Spinal cord (tissue), 10 donors: ENCODE results near the gene CWC27. TPM values are rescaled to one million over a fixed set of nuclear protein-coding genes. Genes with fewer than 3 reads are reported as not detected.

Experiments used
- DNase-seq, 6 donors: peaks; one replicate each; pipeline versions ENCODE4 v3.0.0 to v3.0.0-alpha.2; 2013 to 2015; ENCODE audit warnings: low spot score in 6 of 6, low read depth in 4 of 6
- H3K27ac ChIP-seq: one replicate; pipeline ENCODE4 v1.5.1; 2013; ENCODE audit warnings: low read depth, low read length, control low read depth
- H3K27me3 ChIP-seq: one replicate; pipeline ENCODE4 v1.6.1; 2013; ENCODE audit warnings: low read length; ENCODE audit not compliant: control insufficient read depth, insufficient read depth
- H3K36me3 ChIP-seq: one replicate; pipeline ENCODE4 v1.6.1; 2013; ENCODE audit warnings: low read length; ENCODE audit not compliant: control insufficient read depth, insufficient read depth
- H3K4me1 ChIP-seq: one replicate; pipeline ENCODE4 v1.6.1; 2013; ENCODE audit warnings: low read length; ENCODE audit not compliant: control insufficient read depth, insufficient read depth
- H3K4me3 ChIP-seq: one replicate; pipeline ENCODE4 v1.5.1; 2013; ENCODE audit warnings: low read depth, low read length, control low read depth
- H3K9me3 ChIP-seq: one replicate; pipeline ENCODE4 v1.6.1; 2013; ENCODE audit warnings: low read length; ENCODE audit not compliant: control insufficient read depth, insufficient read depth
- WGBS: methylation state at CpG from one replicate; pipeline ENCODE4 v1.1.5; 2013; ENCODE audit warnings: missing lambda C conversion rate; ENCODE audit not compliant: insufficient coverage; 5-methylcytosine and 5-hydroxymethylcytosine counted together
- polyA plus RNA-seq, 2 donors: library from polyadenylated mRNA; unstranded; fragments of 120-200 nt; gene quantifications; one replicate each; pipeline ENCODE4 v1.2.1, GENCODE V29; 2013; ENCODE audit not compliant: insufficient read length in 2 of 2
- total RNA-seq, 2 donors: library from RNA; depleted of rRNA in 1 of 2; stranded (reverse); fragments of 120-200 nt in 1 of 2; fragments of >200 nt in 1 of 2; gene quantifications; one replicate each; pipeline versions ENCODE4 v1.2.3 to v1.2.4, GENCODE V29; 2013 to 2014
- donor health status: healthy.

Gene CWC27
- total and polyA plus RNA-seq, 4 donors = 18.5 to 30.3 (median 22.0) TPM

DNA sequence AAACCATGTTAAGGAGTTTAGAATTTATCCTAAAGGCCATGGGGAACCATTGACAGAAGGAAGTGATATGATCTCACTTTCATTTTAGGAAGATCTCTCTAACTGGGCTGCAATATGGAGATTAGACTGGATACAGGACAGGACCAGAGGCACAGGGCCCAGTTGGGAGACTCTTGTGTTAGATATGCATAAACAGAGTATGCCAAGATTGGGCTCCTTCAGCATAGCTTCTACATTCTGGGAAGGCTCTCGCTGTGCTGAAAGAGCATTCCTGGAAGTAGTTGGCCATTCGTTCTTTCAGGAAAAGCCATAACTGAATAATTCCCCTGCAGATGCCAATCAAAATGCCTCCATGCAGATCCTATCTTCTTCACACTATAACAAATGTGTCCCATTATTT is 204.5 kb downstream of the CWC27 start:
- peaks cover 2% of the 10 kb centered on the region for H3K36me3 ChIP-seq
- WGBS = 75% methylated on average over 2 of the region's 2 CpGs
- no peak overlapping the region for H3K4me3 ChIP-seq
- no peaks in the 10 kb centered on the region for H3K4me1 ChIP-seq
- no peak for DNase-seq
- H3K9me3 ChIP-seq = no peaks in the 10 kb centered on the region
- no peak overlapping the region for H3K27ac ChIP-seq
- H3K27me3 ChIP-seq = no peaks in the 10 kb centered on the region

DNA sequence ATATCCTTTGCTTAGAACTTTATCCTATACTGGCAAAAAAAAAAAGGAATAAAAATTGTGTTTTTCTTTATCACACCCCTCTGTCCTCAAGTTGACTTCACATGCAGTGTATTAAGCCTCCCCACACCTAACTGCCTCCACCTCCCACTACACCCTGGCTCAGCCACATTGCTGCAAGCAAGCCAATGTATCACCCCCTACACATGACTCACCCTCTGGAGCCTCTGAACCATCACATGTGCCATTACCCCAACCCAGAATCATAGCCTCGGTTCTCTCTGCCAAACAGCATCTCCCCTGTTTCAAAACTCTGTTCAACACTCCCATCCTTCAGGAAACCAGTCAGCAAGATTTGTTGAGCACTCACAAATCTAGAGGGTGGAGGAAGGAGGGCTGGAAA is 209.0 kb downstream of the CWC27 start:
- Histone ChIP-seq H3K27ac (no peak overlapping the region), H3K27me3 (no peaks in the 10 kb centered on the region), H3K4me3 (no peak overlapping the region), H3K4me1 (no peaks in the 10 kb centered on the region), H3K9me3 (no peaks in the 10 kb centered on the region), H3K36me3 (peaks cover 2% of the 10 kb centered on the region)
- DNase-seq = no peak
- WGBS = 100% methylated on average over 1 of the region's 1 CpG

GRCh38 chr5:64978546-64978945 is 209.8 kb downstream of the CWC27 start:
- Histone ChIP-seq H3K27ac (no peak overlapping the region), H3K9me3 (no peaks in the 10 kb centered on the region), H3K27me3 (no peaks in the 10 kb centered on the region), H3K4me3 (no peak overlapping the region), H3K36me3 (peaks cover 2% of the 10 kb centered on the region), H3K4me1 (no peaks in the 10 kb centered on the region)
- DNase-seq = no peak
- no CpG with 5 or more reads among the region's 2 CpGs for WGBS

GRCh38 chr5:64979531-64979930 is 210.8 kb downstream of the CWC27 start:
- Histone ChIP-seq H3K27me3 (no peaks in the 10 kb centered on the region), H3K9me3 (no peaks in the 10 kb centered on the region), H3K36me3 (no peaks in the 10 kb centered on the region), H3K4me1 (no peaks in the 10 kb centered on the region), H3K27ac (no peak overlapping the region), H3K4me3 (no peak overlapping the region)
- WGBS = 50% methylated on average over 2 of the region's 3 CpGs
- DNase-seq = peak in 2 of 6 donors; percentile 12 to 67

DNA sequence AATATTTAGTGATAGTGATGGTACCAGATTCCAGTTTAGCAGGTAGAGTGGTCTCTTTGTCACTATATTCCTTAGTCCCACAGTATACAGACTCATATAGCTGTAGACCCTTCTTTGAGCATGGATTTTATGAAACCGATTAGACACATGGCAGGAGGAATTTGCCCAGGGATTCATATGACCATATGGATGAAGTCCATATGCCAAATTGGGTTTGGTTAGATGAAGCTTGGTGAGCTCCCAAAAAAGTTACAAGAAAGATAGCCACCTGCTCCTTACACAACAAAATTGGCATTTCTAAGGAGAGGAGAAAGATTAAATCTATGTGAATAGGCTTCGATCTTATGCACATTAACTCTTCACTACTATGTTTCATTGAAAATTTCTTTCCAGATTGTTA is 211.4 kb downstream of the CWC27 start:
- no peak overlapping the region for H3K27ac ChIP-seq
- no peaks in the 10 kb centered on the region for H3K36me3 ChIP-seq
- H3K4me1 ChIP-seq = no peaks in the 10 kb centered on the region
- H3K27me3 ChIP-seq = no peaks in the 10 kb centered on the region
- DNase-seq = peak in 2 of 6 donors; percentile 4 to 73
- H3K9me3 ChIP-seq = no peaks in the 10 kb centered on the region
- WGBS = no CpG with 5 or more reads among the region's 2 CpGs
- no peak overlapping the region for H3K4me3 ChIP-seq

- H3K36me3 ChIP-seq = no peaks in the 10 kb centered on the region
- no peaks in the 10 kb centered on the region for H3K27me3 ChIP-seq
- no CpG with 5 or more reads among the region's 1 CpG for WGBS
- no peaks in the 10 kb centered on the region for H3K4me1 ChIP-seq
- DNase-seq = no peak
- H3K9me3 ChIP-seq = no peaks in the 10 kb centered on the region
- no peak overlapping the region for H3K27ac ChIP-seq
- H3K4me3 ChIP-seq = no peak overlapping the region
Measured at GRCh38 chr5:64987768-64988167, 219.0 kb downstream of the CWC27 start.

DNA sequence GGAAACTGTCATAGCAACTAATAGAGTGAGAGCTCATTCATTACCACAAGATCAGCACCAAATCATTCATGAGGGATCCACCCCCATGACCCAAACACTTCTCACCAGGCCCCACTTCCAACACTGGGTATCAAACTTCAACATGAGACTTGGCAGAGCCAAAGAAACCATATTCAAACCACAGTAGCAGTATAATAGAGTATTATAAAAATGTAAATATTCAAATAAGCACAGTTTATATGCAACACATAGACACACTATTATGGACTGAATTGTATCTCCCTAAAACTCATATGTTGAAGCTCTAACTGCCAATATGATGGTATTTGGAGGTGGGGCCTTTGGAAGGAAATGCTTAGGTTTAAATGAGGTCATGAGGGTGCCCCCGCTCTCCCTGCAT is 240.5 kb downstream of the CWC27 start:
- no peak for DNase-seq
- Histone ChIP-seq H3K9me3 (no peaks in the 10 kb centered on the region), H3K4me3 (no peak overlapping the region), H3K36me3 (no peaks in the 10 kb centered on the region), H3K27me3 (no peaks in the 10 kb centered on the region), H3K4me1 (no peaks in the 10 kb centered on the region), H3K27ac (no peak overlapping the region)
- no CpG with 5 or more reads among the region's 1 CpG for WGBS

DNA sequence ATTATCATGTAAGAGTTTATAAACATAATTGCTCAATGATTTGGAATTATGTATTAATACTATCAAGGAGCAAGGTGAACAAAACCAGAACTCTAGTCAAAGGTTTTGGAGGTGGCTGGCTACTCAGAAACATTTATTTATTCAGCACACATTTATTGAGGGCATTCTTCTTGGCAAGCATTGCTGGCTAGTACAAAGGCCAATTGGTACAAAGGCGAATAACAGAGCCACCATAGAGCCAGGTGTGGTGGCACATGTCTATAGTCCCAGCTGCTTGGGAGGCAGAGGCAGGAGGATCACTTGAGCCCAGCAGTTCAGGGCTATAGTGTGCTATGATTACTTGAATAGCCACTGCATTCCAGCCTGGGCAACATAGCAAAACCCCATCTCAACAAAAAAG is 242.1 kb downstream of the CWC27 start:
- WGBS = 50% methylated on average over 1 of the region's 1 CpG
- Histone ChIP-seq H3K27ac (no peak overlapping the region), H3K27me3 (no peaks in the 10 kb centered on the region), H3K4me1 (no peaks in the 10 kb centered on the region), H3K36me3 (no peaks in the 10 kb centered on the region), H3K4me3 (no peak overlapping the region), H3K9me3 (no peaks in the 10 kb centered on the region)
- DNase-seq = no peak

DNA sequence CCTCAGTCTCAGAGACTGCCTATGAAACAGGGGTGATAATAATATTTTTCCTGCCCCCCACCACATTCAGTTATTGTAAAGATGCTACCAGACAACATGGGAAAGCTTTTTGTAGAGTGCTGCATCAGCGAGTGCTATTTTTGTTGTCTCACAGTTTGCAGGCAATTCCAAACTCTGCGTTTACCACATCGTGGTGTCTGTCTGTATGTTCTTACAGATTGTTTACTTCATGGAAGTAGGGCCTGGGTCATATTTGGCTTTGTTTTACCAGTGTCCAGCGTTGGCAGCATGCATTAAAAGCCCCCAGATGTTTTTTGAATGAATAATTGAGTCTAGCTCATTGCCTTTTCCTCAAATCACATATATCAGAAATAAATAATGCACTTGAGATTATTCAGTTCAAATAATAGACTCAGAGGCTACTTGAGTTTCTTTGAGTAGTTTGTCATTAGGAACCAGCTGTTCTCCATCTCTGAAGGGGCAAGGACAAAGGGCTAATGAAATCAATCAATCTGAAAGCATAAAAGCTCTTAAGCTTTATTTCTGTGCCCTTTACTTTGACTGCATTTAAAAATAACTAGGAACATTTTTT is 243.7 kb downstream of the CWC27 start:
- Histone ChIP-seq H3K36me3 (no peaks in the 10 kb centered on the region), H3K9me3 (no peaks in the 10 kb centered on the region), H3K27me3 (no peaks in the 10 kb centered on the region), H3K4me3 (no peak overlapping the region), H3K4me1 (no peaks in the 10 kb centered on the region), H3K27ac (no peak overlapping the region)
- WGBS = 83% methylated on average over 1 of the region's 4 CpGs
- peak in 1 of 6 donors; percentile 14 for DNase-seq

DNA sequence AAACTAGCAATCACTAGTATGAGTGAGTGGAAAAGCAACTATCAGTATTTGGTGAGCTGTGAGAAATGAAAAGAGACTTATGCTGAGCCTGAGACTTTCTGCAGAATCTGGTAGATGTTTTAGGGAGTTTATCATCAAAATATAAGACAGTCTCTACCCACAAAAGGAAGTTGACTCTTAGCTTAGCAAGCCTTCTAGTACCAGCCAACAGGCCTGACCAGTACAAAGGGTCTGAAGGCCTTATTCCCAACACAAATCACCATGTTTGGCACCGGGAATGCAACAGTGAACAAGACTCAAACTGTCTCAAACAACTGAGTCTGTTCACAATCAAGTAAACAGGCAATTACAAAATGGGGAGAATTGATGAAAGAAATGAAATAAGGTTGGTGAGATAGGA is 244.4 kb downstream of the CWC27 start:
- Histone ChIP-seq H3K27ac (peak overlapping the region; percentile 1), H3K36me3 (no peaks in the 10 kb centered on the region), H3K27me3 (no peaks in the 10 kb centered on the region), H3K9me3 (no peaks in the 10 kb centered on the region), H3K4me1 (no peaks in the 10 kb centered on the region), H3K4me3 (no peak overlapping the region)
- WGBS = no CpG with 5 or more reads among the region's 1 CpG
- peak in 3 of 6 donors; percentile 29 to 55 (median 37) for DNase-seq
